GM18909 (cell line): ENCODE measurements around the gene SAMD15.
"Not testable (repeated sequence)": the region's sequence is repeated elsewhere in the genome, so short reads cannot be mapped to it uniquely, and the experiment has no call there.

Experiments
- ATAC-seq: cut with Tn5 transposase; IDR thresholded peaks from one replicate; pipeline ENCODE4 v1.9.1; 2021; ENCODE audit warnings: mild to moderate bottlenecking; ENCODE audit not compliant: unreplicated experiment, poor library complexity

SAMD15 gene

GRCh38 chr14:77376771-77377501, at the start of gene SAMD15, which contains the start of gene TMED8:
SAMD15 (plus strand) TSS chr14:77377379; CDS start chr14:77377419, 40 bp downstream.
TMED8 (minus strand) TSS chr14:77377094; CDS start chr14:77377053, 41 bp downstream.
- peak; percentile 89 for ATAC-seq

DNA sequence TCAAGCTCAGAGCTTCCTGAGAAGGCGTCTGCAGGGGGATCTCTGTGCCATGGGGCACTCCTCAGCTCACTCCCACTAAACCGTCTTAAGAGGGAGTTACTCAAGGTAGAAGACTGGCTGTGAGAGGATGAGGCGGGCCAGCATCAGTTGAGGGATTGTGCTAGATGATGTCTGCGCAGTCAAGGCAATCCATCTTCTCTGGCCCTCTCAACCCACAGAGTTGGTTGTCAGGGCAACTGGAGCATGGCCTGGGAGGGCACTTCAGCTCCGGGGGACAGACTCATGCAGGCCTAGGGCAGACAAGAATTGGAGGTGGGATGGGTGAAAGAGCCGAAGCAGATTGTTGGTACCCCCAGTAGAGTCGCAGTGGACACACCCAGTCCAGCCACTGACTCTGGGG, 47.3 kb upstream of the SAMD15 start:
- no peak for ATAC-seq

DNA sequence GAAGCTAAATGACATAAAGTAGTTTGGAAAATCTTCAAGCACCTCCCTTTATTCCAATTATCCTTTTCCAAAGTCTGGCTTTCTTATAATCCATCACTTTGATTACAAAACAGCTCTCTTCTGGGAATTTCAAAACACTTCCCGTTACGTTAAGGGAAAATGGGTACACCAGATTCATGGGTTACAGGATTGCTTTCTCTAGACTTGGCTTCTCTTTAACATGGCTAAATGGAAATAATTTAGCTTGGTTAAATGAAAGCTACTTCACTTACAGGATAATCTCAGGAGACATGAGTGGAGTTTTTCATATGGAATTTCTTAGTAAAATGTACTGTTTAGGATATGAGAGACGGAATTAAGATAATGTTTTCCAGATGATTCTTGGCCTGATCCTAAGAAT, 41.6 kb upstream of the SAMD15 start:
- ATAC-seq: no peak

GRCh38 chr14:77337255-77337654, 39.9 kb upstream of the SAMD15 start:
- ATAC-seq: not testable (repeated sequence)

- no peak for ATAC-seq
Observed at GRCh38 chr14:77337880-77338279, 39.3 kb upstream of the SAMD15 start.

- no peak for ATAC-seq
Observed at GRCh38 chr14:77338302-77338701, 38.9 kb upstream of the SAMD15 start.

GRCh38 chr14:77339407-77339806, 37.8 kb upstream of the SAMD15 start:
- no peak for ATAC-seq

DNA sequence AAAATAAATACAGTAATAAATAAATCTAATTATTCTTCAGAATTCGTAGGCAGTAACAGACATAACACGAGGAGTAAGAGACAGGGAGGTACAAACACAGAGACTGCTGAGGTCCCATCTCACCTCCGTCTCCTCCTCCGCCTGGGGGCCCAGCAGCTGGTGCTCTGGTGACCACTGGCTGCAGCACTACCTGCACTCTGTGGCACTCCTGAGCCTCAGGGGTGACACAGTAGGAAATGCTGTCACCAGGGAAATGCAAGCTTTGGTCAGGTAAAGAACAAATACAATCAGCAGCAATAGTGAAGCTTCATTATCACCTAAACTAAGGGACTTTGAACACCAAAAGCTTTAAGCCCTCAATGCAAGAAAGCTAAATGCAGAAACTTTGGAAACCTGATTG, 36.8 kb upstream of the SAMD15 start:
- no peak for ATAC-seq

DNA sequence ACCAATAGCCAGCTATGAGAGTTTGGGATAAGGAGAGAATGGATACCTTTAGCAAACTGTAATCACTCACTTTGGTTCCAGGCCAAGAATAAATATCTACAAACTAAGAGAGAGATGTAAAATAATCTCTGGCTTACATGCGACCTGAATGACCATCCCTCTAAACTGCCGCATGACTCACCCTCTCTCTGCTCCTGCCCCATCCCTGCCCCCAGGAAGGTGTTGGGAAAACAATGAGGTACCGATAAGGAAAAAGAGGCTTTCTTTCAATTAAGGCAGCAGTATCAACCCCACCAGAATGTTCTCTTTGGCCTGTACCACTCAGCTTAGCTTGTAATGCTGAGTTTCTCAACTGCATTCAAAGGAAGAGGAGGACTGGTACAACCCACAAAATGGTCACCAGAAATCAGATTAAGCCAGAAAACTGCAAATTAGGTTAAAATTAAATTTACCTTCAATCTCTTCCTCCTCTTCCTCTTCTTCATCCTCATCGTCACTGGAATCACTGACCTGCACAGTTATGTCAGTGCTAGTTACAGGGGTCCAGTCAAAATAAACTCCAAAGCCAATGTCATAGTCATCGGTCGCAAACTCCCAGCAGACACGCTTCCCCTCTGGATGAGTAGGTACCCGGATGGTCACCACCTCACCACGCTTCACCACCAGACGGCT, 34.3 kb upstream of the SAMD15 start:
- no peak for ATAC-seq

DNA sequence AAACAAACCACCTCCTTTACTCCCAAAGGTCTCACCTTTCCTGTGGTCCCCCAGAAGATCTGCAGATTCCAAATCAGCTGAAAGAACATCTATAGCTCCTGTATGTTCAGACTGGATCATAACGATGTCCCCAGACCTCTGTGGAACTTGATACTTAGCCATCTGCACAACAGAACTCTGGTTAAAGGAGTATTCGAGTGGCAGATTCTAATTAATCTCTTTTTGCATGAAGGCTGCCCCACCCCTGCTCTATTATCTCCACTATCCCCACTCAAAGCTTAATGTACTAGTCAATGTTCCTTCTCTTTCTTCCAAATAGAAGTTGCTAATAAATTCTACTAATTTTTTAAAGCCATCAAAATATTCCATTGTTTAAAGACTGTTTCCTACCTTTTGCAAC, 33.5 kb upstream of the SAMD15 start:
- no peak for ATAC-seq

GRCh38 chr14:77344377-77344996, 32.7 kb upstream of the SAMD15 start:
- no peak for ATAC-seq

GRCh38 chr14:77346495-77346894, 30.7 kb upstream of the SAMD15 start:
- ATAC-seq: no peak

GRCh38 chr14:77347751-77348150, 29.4 kb upstream of the SAMD15 start:
- no peak for ATAC-seq

DNA sequence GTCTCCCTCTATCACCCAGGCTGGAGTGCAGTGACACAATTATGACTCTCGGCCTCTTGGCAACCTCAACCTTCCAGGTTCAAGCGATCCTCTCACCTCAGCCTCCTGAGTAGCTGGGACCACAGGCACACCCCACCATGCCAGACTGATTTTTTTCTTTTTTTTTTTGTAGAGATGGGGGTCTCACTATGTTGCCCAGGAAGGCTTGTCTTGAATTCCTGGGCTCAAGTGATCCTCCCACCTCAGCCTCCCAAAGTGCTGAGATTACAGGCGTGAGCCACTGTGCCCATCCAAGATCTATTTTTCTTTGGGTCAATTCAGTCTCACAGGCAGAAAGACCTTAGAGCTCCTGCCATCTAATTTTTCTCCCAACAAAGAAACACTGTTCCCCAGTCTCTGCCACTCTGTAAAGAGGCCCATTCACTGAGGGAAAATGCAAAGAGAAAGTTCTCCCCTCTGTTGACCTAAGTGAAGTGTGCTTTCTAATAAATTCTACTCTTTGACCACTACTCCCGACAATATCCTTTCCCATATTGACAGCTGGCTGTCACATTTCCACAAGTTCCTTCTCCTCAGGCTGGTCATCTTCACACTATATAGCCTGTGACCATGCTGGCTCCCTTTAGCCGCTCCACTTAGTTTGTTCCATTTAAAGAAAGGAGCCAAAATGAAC, 23.6 kb upstream of the SAMD15 start:
- no peak for ATAC-seq

DNA sequence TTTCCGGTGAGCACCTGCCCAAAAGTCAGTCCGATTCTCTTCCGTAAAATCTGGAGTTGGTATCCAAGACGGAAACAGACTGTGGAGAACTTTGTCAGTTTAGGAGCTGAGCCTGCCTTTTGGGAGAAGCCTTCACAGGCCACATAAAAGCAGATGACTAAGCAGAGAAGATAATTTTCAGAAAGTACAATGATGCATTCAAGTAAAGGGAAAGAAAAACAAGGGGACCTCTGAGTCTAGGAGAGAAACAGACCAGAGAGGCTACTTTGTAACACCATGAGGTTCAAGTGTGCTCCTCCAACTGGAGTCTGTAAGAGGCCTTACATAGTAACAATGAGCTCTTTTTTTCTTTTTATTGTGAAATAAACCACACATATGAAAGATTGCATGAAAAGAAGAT, 21.4 kb upstream of the SAMD15 start:
- no peak for ATAC-seq

DNA sequence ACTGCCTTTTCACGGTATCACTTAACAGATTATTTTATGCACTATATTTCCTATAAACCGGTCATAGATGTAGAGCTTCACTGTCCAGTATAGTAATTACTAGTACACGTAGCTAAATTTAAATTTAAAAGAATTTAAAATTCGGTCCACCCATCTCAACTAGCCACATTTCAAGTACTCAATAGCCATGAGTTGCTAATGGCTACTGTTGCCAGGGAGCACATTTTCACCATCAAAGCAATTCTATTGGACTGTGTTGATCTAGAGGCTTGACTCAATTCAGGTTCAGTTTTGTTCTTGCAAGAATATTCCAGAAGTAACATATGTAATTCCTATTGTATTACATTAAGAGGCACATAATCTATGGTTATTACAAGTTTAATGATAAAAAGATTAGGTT, 20.3 kb upstream of the SAMD15 start:
- ATAC-seq: no peak

DNA sequence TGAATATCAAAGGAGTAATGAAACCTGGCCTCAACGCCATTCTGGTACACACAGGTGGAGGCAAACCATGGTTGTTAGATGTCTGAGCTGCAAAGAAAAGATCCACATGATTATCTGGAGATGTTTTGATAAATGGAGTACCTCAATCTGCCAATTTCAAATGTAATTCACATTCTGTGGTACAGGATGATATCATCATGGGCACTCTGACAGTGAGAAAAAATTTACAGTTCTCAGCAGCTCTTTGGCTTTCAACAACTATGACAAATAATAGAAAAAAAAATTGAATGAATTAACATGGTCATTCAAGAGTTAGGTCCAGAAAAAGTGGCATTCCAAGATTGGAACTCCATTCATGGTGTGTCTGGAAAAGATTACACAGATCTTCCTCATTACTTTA, 17.6 kb upstream of the SAMD15 start:
- ATAC-seq: no peak

DNA sequence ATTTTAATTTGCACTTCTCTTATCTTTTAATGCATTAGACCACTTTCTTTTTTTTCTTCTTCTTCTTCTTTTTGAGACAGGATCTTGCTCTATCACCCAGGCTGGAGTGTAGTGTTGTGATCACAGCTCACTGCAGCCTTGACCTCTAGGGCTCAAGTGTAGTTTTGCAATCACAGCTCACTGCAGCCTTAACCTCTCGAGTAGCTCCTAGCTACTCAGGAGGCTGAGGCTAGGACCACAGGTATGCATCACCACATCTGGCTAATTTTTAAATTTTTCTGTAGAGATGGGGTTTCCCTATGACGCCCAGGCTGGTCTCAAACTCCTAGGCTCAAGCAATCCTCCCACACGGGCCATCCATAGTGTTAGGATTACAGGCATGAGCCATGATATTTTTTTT, 13.0 kb upstream of the SAMD15 start:
- no peak for ATAC-seq

DNA sequence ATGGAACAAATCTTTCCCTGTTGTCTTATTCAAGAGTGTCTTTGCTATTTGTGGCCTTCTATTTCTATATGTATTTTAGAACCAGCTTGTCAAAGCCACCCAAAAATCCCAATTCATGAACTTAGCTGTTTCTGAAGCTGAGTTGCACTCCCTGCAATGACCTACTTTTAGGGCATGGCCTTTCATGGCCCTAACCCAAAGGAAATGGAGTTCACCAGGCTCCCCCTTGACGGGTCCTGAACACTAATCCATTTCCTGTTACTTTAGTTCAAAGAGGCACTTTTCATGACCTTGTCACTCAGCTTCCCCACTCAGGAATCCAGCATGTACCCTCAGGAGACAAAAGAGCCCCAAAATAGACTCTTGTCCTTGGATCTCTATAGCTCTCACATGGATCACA, 7.9 kb upstream of the SAMD15 start:
- ATAC-seq: no peak

GRCh38 chr14:77372304-77372841, 4.8 kb upstream of the SAMD15 start:
- ATAC-seq: peak; percentile 29
